Stimulated activated naive CD8-positive, alpha-beta T cell treated with anti-CD3 and anti-CD28 coated beads, Interleukin-15, Interleukin-2, amounts not matched to agents 100 U/mL and 50 U/mL, for 24 hours (primary cell): ENCODE data around the gene TCEANC2.

Source experiments
- ATAC-seq: fragments of 150-1000 bp; cut with Tn5 transposase; one replicate; pipeline ENCODE4 v1.10.0; 2021
- DNase-seq: peaks from one replicate; pipeline ENCODE4 v3.0.0; 2021

The TCEANC2 gene

GRCh38 chr1:54136269-54136896 lies 83.0 kb downstream of the TCEANC2 start:
- ATAC-seq (no peak), DNase-seq (no peak)

GRCh38 chr1:54136963-54137533 lies 83.6 kb downstream of the TCEANC2 start:
- ATAC-seq, result no peak
- DNase-seq, result no peak

GRCh38 chr1:54137534-54138061 lies 84.2 kb downstream of the TCEANC2 start:
- DNase-seq (no peak), ATAC-seq (no peak)

- DNase-seq (no peak), ATAC-seq (no peak)
Measured at GRCh38 chr1:54138994-54139393, 85.6 kb downstream of the TCEANC2 start.

GRCh38 chr1:54139711-54140110 lies 86.3 kb downstream of the TCEANC2 start:
- DNase-seq, result no peak
- no peak for ATAC-seq

GRCh38 chr1:54142146-54142900 lies 88.9 kb downstream of the TCEANC2 start:
- DNase-seq, result no peak
- no peak for ATAC-seq

GRCh38 chr1:54144366-54144765 lies 91.0 kb downstream of the TCEANC2 start:
- no peak for ATAC-seq
- DNase-seq, result no peak

GRCh38 chr1:54149734-54150133 lies 96.3 kb downstream of the TCEANC2 start:
- no peak for DNase-seq
- ATAC-seq, result no peak

- ATAC-seq (no peak), DNase-seq (no peak)
Measured at GRCh38 chr1:54151013-54151412, 97.6 kb downstream of the TCEANC2 start.

GRCh38 chr1:54152696-54153095 lies 99.3 kb downstream of the TCEANC2 start, which contains the start of gene CDCP2:
TSS of gene CDCP2 (minus strand) at chr1:54153000. CDS start at chr1:54152922, 78 bp downstream.
- ATAC-seq, result no peak
- no peak for DNase-seq

- no peak for ATAC-seq
- no peak for DNase-seq
Measured at GRCh38 chr1:54153535-54154439, 100.4 kb downstream of the TCEANC2 start.
